ENCODE results near the gene SYNJ2. TPM values are rescaled to one million over a fixed set of nuclear protein-coding genes. Genes with fewer than 3 reads are reported as not detected.

SYNJ2 gene
- total RNA-seq, 1 donor from 2014 or later = 12.3 TPM

GRCh38 chr6:158115508-158115907, 133.8 kb downstream of the SYNJ2 start:
- Histone ChIP-seq H3K4me1 (no peaks in the 10 kb centered on the region), H3K27ac (replicated peaks) (no peak overlapping the region), H3K9me3 (replicated peaks) (no peaks in the 10 kb centered on the region), H3K4me3 (no peak overlapping the region), H3K27me3 (ENCODE audit: low read depth) (no peaks in the 10 kb centered on the region), H3K36me3 (peaks cover 52% of the 10 kb centered on the region)
- no peak for TF ChIP-seq CTCF (IDR thresholded peaks at IDR 0.05; ENCODE audit: borderline replicate concordance)
- DNase-seq = no peak
- intact Hi-C loops (cut with micrococcal nuclease) = no loop called here

- no peaks in the 10 kb centered on the region for H3K4me1 ChIP-seq
- peaks cover 30% of the 10 kb centered on the region for H3K36me3 ChIP-seq
- TF ChIP-seq CTCF (IDR thresholded peaks at IDR 0.05; ENCODE audit: borderline replicate concordance) = no peak
- intact Hi-C loops (cut with micrococcal nuclease) = no loop called here
- no peaks in the 10 kb centered on the region for H3K9me3 ChIP-seq (replicated peaks)
- no peak overlapping the region for H3K4me3 ChIP-seq
- DNase-seq = no peak
- no peak overlapping the region for H3K27ac ChIP-seq (replicated peaks)
- H3K27me3 ChIP-seq (ENCODE audit: low read depth) = no peaks in the 10 kb centered on the region
These were observed 137.2 kb downstream of the SYNJ2 start for GRCh38 chr6:158118886-158119285.

GRCh38 chr6:158121335-158121734, 139.7 kb downstream of the SYNJ2 start:
- Histone ChIP-seq H3K9me3 (replicated peaks) (no peaks in the 10 kb centered on the region), H3K4me3 (no peak overlapping the region), H3K27me3 (ENCODE audit: low read depth) (no peaks in the 10 kb centered on the region), H3K27ac (replicated peaks) (no peak overlapping the region), H3K36me3 (peaks cover 29% of the 10 kb centered on the region), H3K4me1 (no peaks in the 10 kb centered on the region)
- intact Hi-C loops (cut with micrococcal nuclease) = no loop called here
- no peak for DNase-seq
- no peak for TF ChIP-seq CTCF (IDR thresholded peaks at IDR 0.05; ENCODE audit: borderline replicate concordance)

GRCh38 chr6:158122048-158122447, 140.4 kb downstream of the SYNJ2 start:
- no peak for TF ChIP-seq CTCF (IDR thresholded peaks at IDR 0.05; ENCODE audit: borderline replicate concordance)
- Histone ChIP-seq H3K27ac (replicated peaks) (no peak overlapping the region), H3K36me3 (peaks cover 34% of the 10 kb centered on the region), H3K4me3 (no peak overlapping the region), H3K4me1 (no peaks in the 10 kb centered on the region), H3K9me3 (replicated peaks) (no peaks in the 10 kb centered on the region), H3K27me3 (ENCODE audit: low read depth) (no peaks in the 10 kb centered on the region)
- intact Hi-C loops (cut with micrococcal nuclease) = no loop called here
- no peak for DNase-seq

- no peak overlapping the region for H3K4me3 ChIP-seq
- no peaks in the 10 kb centered on the region for H3K9me3 ChIP-seq (replicated peaks)
- no peaks in the 10 kb centered on the region for H3K4me1 ChIP-seq
- intact Hi-C loops (cut with micrococcal nuclease) = no loop called here
- no peaks in the 10 kb centered on the region for H3K27me3 ChIP-seq (ENCODE audit: low read depth)
- no peak for DNase-seq
- no peak overlapping the region for H3K27ac ChIP-seq (replicated peaks)
- H3K36me3 ChIP-seq = peaks cover 35% of the 10 kb centered on the region
- TF ChIP-seq CTCF (IDR thresholded peaks at IDR 0.05; ENCODE audit: borderline replicate concordance) = no peak
These were observed 142.6 kb downstream of the SYNJ2 start for GRCh38 chr6:158124288-158124687.

- no peaks in the 10 kb centered on the region for H3K27me3 ChIP-seq (ENCODE audit: low read depth)
- DNase-seq = no peak
- H3K27ac ChIP-seq (replicated peaks) = no peak overlapping the region
- intact Hi-C loops (cut with micrococcal nuclease) = no loop called here
- no peak overlapping the region for H3K4me3 ChIP-seq
- no peaks in the 10 kb centered on the region for H3K9me3 ChIP-seq (replicated peaks)
- H3K36me3 ChIP-seq = peaks cover 44% of the 10 kb centered on the region
- H3K4me1 ChIP-seq = no peaks in the 10 kb centered on the region
- TF ChIP-seq CTCF (IDR thresholded peaks at IDR 0.05; ENCODE audit: borderline replicate concordance) = no peak
These were observed 143.6 kb downstream of the SYNJ2 start for GRCh38 chr6:158125271-158125670.

Data from left ventricle myocardium inferior (tissue), 1 donor.